Measurements from ENCODE around the gene XKR7.

XKR7 gene

DNA sequence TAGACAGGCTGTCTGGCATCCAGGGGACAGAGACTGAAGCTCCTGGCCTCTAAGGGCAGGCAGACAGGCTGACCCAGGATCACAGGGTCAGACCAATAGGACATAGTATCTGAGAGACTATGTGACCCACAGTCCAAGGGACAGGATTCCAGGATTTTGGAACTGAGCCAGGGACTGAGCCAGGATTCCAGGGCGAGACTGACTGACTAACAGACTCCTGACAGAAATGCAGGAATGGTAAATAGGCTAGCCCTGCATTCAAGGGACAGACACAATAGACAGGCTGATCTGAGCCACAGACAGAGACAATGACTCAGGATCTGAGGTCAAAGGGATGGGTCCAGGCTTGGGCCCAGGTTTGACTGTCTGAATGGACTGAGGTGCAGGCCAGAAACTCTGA lies 19.8 kb downstream of the XKR7 start:
- no peak for ATAC-seq
- TF ChIP-seq ZNF8 (CRISPR knock-in tag; IDR thresholded peaks at IDR 0.05) (no peak), OSR1 (CRISPR knock-in tag; IDR thresholded peaks at IDR 0.05) (no peak), BACH2 (CRISPR knock-in tag; IDR thresholded peaks at IDR 0.05; ENCODE audit: borderline replicate concordance) (no peak)

DNA sequence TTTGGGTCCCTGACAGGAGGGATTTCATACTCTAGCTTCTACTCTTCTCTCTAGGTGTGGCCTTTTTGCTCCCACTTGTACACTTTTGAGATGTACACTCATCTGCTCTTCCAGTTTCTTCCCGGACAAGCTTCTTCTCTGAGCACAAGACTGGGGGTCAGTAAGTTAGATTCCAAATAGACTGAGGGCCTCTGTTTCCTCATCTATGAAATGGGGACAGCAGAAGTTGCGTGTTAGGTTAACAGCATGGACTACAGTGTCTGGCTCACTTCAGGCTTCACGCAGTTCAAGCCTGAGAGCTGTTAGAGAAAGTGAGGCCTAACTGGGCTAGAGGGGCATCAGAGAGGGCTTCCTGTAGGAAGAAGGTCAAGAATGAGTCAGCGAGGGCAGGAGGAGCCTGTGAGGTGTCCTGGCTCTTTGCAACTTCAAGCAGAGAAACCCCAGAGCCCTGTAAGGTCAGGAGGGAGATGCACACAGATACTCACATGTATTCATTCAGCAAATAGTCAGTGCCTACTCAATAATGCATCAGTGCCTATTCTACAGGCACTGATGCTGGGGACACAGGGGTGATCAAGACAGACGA lies 20.6 kb downstream of the XKR7 start:
- no peak for ATAC-seq
- TF ChIP-seq TCF4 (CRISPR knock-in tag; IDR thresholded peaks at IDR 0.05; ENCODE audit: borderline replicate concordance) (no peak), ESRRG (CRISPR knock-in tag; IDR thresholded peaks at IDR 0.05) (no peak), RARB (CRISPR knock-in tag; IDR thresholded peaks at IDR 0.05) (no peak), ARNTL (CRISPR knock-in tag; IDR thresholded peaks at IDR 0.05; ENCODE audit: borderline replicate concordance, low read depth) (no peak), TOX (CRISPR knock-in tag; IDR thresholded peaks at IDR 0.05; ENCODE audit: borderline replicate concordance) (no peak)
- TF ChIP-seq, protein P1, sequence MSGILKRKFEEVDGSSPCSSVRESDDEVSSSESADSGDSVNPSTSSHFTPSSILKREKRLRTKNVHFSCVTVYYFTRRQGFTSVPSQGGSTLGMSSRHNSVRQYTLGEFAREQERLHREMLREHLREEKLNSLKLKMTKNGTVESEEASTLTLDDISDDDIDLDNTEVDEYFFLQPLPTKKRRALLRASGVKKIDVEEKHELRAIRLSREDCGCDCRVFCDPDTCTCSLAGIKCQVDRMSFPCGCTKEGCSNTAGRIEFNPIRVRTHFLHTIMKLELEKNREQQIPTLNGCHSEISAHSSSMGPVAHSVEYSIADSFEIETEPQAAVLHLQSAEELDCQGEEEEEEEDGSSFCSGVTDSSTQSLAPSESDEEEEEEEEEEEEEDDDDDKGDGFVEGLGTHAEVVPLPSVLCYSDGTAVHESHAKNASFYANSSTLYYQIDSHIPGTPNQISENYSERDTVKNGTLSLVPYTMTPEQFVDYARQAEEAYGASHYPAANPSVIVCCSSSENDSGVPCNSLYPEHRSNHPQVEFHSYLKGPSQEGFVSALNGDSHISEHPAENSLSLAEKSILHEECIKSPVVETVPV (CRISPR knock-in tag; IDR thresholded peaks at IDR 0.05): no peak
- TF ChIP-seq, protein P2, sequence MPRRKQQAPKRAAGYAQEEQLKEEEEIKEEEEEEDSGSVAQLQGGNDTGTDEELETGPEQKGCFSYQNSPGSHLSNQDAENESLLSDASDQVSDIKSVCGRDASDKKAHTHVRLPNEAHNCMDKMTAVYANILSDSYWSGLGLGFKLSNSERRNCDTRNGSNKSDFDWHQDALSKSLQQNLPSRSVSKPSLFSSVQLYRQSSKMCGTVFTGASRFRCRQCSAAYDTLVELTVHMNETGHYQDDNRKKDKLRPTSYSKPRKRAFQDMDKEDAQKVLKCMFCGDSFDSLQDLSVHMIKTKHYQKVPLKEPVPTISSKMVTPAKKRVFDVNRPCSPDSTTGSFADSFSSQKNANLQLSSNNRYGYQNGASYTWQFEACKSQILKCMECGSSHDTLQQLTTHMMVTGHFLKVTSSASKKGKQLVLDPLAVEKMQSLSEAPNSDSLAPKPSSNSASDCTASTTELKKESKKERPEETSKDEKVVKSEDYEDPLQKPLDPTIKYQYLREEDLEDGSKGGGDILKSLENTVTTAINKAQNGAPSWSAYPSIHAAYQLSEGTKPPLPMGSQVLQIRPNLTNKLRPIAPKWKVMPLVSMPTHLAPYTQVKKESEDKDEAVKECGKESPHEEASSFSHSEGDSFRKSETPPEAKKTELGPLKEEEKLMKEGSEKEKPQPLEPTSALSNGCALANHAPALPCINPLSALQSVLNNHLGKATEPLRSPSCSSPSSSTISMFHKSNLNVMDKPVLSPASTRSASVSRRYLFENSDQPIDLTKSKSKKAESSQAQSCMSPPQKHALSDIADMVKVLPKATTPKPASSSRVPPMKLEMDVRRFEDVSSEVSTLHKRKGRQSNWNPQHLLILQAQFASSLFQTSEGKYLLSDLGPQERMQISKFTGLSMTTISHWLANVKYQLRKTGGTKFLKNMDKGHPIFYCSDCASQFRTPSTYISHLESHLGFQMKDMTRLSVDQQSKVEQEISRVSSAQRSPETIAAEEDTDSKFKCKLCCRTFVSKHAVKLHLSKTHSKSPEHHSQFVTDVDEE (CRISPR knock-in tag; IDR thresholded peaks at IDR 0.05): no peak

DNA sequence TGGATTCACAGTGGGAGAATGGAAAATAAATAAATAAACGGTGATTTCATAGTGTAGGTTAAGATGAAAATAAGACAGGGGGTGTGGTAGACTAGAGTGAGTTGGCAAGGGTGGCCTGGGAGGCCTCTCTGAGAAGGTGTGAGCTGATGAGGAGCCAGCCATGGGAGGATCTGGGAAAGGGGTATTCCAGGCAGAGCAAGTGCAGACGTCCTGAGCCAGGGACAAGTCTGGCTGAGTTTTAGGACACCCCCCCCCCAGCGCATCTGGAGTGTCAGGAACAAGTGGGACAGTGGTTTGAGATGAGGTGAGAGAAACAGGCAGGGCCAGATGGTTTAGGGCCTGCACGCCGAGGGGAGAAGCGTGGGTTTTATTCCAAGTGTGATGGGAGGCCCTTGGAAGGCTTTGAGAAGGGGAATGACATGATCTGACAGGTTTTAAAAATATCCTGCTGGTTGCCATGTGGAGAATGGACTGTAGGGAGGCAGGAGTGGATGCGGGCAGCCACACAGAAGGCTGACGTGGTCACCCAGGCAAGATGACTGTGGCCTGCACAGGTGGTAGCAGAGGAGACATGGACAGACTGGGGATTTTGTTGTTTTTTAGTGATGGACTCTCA lies 21.2 kb downstream of the XKR7 start:
- TF ChIP-seq ZNF565 (CRISPR knock-in tag; conservative IDR thresholded peaks at IDR 0.05; ENCODE audit: low read depth) (no peak), ISL1 (CRISPR knock-in tag; IDR thresholded peaks at IDR 0.05) (no peak), ZNF70 (CRISPR knock-in tag; IDR thresholded peaks at IDR 0.05) (no peak), RARB (CRISPR knock-in tag; IDR thresholded peaks at IDR 0.05) (no peak), GLIS3 (CRISPR knock-in tag; IDR thresholded peaks at IDR 0.05) (no peak), SNAI2 (CRISPR knock-in tag; IDR thresholded peaks at IDR 0.05) (no peak)
- ATAC-seq: no peak

DNA sequence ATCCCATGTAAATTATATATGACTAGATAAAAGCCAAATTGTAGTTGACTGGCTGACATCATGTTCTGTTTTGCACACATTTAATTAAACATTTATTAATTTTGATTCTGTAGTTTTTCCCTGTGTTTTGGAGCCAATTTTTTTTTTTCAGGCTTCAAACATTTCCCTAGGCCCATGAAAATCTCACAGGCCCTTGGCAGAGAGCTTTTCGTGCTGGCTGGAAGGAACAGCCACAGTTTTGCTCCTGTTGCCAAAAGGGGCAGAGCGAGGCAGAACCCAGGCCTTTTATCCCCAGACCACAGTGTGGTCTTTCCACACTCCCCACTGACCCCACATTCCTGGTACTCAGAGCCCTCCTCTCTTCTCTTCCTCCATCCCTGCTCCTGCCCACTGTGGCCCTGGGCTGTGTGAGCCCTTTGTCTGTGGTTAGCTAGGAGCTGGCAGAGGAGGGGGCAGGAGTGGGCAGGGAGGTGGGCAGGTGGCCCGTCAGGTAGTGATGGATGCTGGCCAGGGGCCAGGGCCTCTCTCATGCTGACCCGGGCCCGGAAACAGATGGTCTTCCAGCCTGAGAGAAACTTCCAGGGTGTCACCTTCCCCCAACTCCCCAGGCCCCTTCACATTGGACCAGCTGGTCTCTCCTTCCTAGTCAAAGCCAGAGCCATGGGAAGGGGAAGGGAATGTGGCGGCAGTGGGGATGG lies 22.8 kb downstream of the XKR7 start:
- no peak for ATAC-seq
- TF ChIP-seq CSDC2 (CRISPR knock-in tag; IDR thresholded peaks at IDR 0.05) (no peak), ZNF70 (CRISPR knock-in tag; IDR thresholded peaks at IDR 0.05) (no peak), ZNF565 (CRISPR knock-in tag; conservative IDR thresholded peaks at IDR 0.05; ENCODE audit: low read depth) (no peak), ZNF8 (CRISPR knock-in tag; IDR thresholded peaks at IDR 0.05) (no peak), RARB (CRISPR knock-in tag; IDR thresholded peaks at IDR 0.05) (no peak), BACH2 (CRISPR knock-in tag; IDR thresholded peaks at IDR 0.05; ENCODE audit: borderline replicate concordance) (no peak), GLIS3 (CRISPR knock-in tag; IDR thresholded peaks at IDR 0.05) (no peak), TOX (CRISPR knock-in tag; IDR thresholded peaks at IDR 0.05; ENCODE audit: borderline replicate concordance) (no peak), ZC3H10 (CRISPR knock-in tag; IDR thresholded peaks at IDR 0.05) (no peak), TCF4 (CRISPR knock-in tag; IDR thresholded peaks at IDR 0.05; ENCODE audit: borderline replicate concordance) (no peak), SNAI2 (CRISPR knock-in tag; IDR thresholded peaks at IDR 0.05) (no peak), ISL1 (CRISPR knock-in tag; IDR thresholded peaks at IDR 0.05) (no peak), OSR1 (CRISPR knock-in tag; IDR thresholded peaks at IDR 0.05) (no peak)
- TF ChIP-seq, protein P3, sequence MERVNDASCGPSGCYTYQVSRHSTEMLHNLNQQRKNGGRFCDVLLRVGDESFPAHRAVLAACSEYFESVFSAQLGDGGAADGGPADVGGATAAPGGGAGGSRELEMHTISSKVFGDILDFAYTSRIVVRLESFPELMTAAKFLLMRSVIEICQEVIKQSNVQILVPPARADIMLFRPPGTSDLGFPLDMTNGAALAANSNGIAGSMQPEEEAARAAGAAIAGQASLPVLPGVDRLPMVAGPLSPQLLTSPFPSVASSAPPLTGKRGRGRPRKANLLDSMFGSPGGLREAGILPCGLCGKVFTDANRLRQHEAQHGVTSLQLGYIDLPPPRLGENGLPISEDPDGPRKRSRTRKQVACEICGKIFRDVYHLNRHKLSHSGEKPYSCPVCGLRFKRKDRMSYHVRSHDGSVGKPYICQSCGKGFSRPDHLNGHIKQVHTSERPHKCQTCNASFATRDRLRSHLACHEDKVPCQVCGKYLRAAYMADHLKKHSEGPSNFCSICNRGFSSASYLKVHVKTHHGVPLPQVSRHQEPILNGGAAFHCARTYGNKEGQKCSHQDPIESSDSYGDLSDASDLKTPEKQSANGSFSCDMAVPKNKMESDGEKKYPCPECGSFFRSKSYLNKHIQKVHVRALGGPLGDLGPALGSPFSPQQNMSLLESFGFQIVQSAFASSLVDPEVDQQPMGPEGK (CRISPR knock-in tag; IDR thresholded peaks at IDR 0.05; ENCODE audit: borderline replicate concordance): no peak
- TF ChIP-seq, protein P1 (CRISPR knock-in tag; IDR thresholded peaks at IDR 0.05): no peak
- TF ChIP-seq, protein P2 (CRISPR knock-in tag; IDR thresholded peaks at IDR 0.05): no peak
- TF ChIP-seq, protein P4, sequence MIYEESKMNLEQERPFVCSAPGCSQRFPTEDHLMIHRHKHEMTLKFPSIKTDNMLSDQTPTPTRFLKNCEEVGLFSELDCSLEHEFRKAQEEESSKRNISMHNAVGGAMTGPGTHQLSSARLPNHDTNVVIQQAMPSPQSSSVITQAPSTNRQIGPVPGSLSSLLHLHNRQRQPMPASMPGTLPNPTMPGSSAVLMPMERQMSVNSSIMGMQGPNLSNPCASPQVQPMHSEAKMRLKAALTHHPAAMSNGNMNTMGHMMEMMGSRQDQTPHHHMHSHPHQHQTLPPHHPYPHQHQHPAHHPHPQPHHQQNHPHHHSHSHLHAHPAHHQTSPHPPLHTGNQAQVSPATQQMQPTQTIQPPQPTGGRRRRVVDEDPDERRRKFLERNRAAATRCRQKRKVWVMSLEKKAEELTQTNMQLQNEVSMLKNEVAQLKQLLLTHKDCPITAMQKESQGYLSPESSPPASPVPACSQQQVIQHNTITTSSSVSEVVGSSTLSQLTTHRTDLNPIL (CRISPR knock-in tag; IDR thresholded peaks at IDR 0.05; ENCODE audit: low read depth): no peak
